ENCODE results near the gene B4GALT2. TPM values are rescaled to one million over a fixed set of nuclear protein-coding genes. Genes with fewer than 3 reads are reported as not detected.

Gene B4GALT2
- total RNA-seq, 4 donors from 2014 or later = 21.4 to 51.4 (median 41.0) TPM

DNA sequence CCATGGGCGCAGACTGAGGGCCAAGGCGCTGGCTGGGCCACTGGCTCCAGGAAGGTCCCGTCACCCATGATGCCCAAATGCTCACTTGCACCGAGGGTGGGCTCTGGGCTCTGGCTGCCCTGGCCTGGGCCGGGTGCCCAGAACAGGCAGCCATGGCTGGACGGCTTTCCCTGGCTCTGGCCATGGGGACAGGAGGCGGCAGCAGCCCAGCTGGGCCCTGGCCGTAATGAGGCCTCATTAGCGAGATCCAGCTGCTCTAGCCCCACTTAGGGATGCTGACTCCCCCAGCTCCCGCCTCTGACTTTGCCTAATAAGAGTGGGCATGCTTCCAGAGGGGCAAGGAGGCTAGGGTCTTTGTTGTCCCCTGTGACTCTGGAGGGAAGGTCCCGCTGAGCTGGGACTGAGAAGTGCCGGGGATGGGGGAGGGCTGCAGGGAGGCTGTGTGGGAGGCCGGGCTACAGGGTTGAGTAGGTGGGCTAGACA, 40.5 kb downstream of the B4GALT2 start:
- Histone ChIP-seq H3K4me3 (no peak overlapping the region), H3K9me3 (no peaks in the 10 kb centered on the region), H3K27me3 (no peaks in the 10 kb centered on the region), H3K36me3 (peaks cover 8% of the 10 kb centered on the region), H3K4me1 (peaks cover 34% of the 10 kb centered on the region), H3K27ac (no peak overlapping the region)
- WGBS = 94% methylated on average over 3 of the region's 13 CpGs
- no peak for TF ChIP-seq EP300 (IDR thresholded peaks at IDR 0.05)
- TF ChIP-seq POLR2AphosphoS5 (IDR thresholded peaks at IDR 0.05) = no peak
- TF ChIP-seq, protein P1, sequence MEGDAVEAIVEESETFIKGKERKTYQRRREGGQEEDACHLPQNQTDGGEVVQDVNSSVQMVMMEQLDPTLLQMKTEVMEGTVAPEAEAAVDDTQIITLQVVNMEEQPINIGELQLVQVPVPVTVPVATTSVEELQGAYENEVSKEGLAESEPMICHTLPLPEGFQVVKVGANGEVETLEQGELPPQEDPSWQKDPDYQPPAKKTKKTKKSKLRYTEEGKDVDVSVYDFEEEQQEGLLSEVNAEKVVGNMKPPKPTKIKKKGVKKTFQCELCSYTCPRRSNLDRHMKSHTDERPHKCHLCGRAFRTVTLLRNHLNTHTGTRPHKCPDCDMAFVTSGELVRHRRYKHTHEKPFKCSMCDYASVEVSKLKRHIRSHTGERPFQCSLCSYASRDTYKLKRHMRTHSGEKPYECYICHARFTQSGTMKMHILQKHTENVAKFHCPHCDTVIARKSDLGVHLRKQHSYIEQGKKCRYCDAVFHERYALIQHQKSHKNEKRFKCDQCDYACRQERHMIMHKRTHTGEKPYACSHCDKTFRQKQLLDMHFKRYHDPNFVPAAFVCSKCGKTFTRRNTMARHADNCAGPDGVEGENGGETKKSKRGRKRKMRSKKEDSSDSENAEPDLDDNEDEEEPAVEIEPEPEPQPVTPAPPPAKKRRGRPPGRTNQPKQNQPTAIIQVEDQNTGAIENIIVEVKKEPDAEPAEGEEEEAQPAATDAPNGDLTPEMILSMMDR (IDR thresholded peaks at IDR 0.05) = no peak
- no peak for TF ChIP-seq POLR2A (IDR thresholded peaks at IDR 0.05)
- DNase-seq (ENCODE audit: low spot score in 2 of 2) = no peak

DNA sequence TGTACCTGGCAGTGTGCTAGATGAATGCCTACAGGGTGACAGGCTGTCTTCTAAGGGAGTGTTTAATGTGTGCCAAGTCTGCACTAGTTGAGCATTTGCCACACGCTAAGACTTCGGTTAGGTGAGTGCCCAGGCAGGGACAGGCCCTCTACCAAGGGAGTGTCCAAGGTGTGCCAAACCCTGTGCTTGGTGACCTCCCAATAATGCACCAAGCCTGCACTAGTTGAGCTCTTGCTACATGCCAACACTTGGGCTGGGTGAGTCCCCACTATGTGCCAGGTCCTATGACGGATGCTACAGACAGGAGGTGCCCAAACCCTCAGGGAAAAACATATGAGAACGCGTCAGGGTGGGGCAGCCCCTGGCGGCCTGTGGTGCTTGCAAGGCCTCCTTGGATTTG, 41.5 kb downstream of the B4GALT2 start:
- no peak overlapping the region for H3K4me3 ChIP-seq
- no peaks in the 10 kb centered on the region for H3K9me3 ChIP-seq
- no peak for DNase-seq (ENCODE audit: low spot score in 2 of 2)
- WGBS = 69% methylated on average over 6 of the region's 6 CpGs
- H3K36me3 ChIP-seq = peaks cover 8% of the 10 kb centered on the region
- TF ChIP-seq POLR2A (IDR thresholded peaks at IDR 0.05) (no peak), POLR2AphosphoS5 (IDR thresholded peaks at IDR 0.05) (no peak), EP300 (IDR thresholded peaks at IDR 0.05) (no peak)
- TF ChIP-seq, protein P1 (IDR thresholded peaks at IDR 0.05) = no peak
- peak overlapping the region; percentile 77 for H3K27ac ChIP-seq
- peaks cover 28% of the 10 kb centered on the region for H3K4me1 ChIP-seq
- no peaks in the 10 kb centered on the region for H3K27me3 ChIP-seq

DNA sequence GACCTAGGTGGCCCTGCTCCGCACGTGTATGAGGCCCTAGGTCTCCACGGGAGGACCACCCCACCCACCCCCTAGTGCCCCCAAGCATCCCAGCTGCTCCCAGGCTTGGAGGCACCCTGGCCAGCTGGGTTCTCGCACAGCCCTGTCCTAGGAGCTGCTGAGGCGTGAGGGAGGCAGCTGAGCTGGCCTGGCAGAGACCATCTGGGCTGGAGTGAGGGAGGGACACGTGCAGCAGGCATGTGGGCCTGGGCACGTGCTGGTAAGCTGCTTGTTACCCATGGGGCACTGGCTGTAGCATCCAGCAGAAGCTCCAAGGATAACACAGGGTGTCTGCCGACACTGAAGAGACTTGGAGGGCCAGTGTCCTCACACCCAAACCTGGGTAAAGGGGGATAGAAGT, 42.1 kb downstream of the B4GALT2 start:
- Histone ChIP-seq H3K4me3 (no peak overlapping the region), H3K36me3 (peaks cover 8% of the 10 kb centered on the region), H3K27ac (peak overlapping the region; percentile 77), H3K4me1 (peaks cover 26% of the 10 kb centered on the region), H3K9me3 (no peaks in the 10 kb centered on the region), H3K27me3 (no peaks in the 10 kb centered on the region)
- TF ChIP-seq, protein P1 (IDR thresholded peaks at IDR 0.05) = no peak
- TF ChIP-seq POLR2AphosphoS5 (IDR thresholded peaks at IDR 0.05) (no peak), EP300 (IDR thresholded peaks at IDR 0.05) (no peak), POLR2A (IDR thresholded peaks at IDR 0.05) (no peak)
- 77% methylated on average over 6 of the region's 8 CpGs for WGBS
- no peak for DNase-seq (ENCODE audit: low spot score in 2 of 2)

DNA sequence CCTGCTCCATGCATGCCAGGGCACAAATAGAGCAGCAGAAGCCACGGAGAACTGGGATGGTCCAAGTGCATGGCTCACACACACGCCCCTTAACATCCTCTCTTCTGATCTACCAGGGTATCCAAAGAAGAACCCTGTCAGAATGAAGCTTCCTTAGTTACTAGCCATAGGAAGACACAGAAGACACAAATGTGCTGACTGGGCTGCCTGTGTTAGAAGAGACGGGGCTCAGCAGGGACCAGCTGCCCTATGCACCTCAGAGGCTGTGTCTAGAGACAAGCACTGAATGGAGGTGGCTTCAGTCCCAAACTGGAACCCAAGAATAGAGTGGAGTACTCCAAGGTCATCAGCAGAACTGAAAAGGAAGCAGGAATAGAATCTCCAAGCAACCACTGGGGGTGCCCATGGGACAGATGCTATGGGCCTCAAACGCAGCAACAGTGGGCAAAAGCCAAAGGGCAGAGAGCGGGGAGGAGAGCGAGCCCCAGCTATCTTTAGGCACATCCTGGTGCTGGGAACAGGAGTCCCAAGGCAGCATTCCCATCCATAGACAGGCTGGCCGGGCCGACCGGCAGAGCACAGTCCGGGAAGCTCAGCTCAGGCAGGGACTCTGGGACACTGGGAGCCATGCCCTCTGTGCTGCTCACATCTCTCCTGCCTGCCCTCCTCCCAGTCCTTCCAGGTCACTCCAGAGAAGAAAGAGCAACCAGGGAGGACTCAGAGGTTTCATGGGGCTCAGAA, 42.7 kb downstream of the B4GALT2 start:
- 88% methylated on average over 8 of the region's 10 CpGs for WGBS

More for the DNA sequence above, 42.7 kb downstream of the B4GALT2 start:
- TF ChIP-seq POLR2AphosphoS5 (IDR thresholded peaks at IDR 0.05) (no peak), EP300 (IDR thresholded peaks at IDR 0.05) (no peak)
- TF ChIP-seq, protein P1 (IDR thresholded peaks at IDR 0.05) = no peak
- DNase-seq (ENCODE audit: low spot score in 2 of 2) = no peak
- Histone ChIP-seq H3K4me3 (no peak overlapping the region), H3K27ac (no peak overlapping the region), H3K9me3 (no peaks in the 10 kb centered on the region), H3K4me1 (peaks cover 26% of the 10 kb centered on the region), H3K27me3 (no peaks in the 10 kb centered on the region), H3K36me3 (peaks cover 8% of the 10 kb centered on the region)
